AG04450 (cell line): ENCODE data around the gene TMEM240. TPM values are rescaled to one million over a fixed set of nuclear protein-coding genes. Genes with fewer than 3 reads are reported as not detected.
"Not testable (repeated sequence)": the region's sequence is repeated elsewhere in the genome, so short reads cannot be mapped to it uniquely, and the experiment has no call there.

Source experiments
- CTCF ChIA-PET: fragments of 300-600, 350-600 bp; formaldehyde crosslinking; extraction: SDS; loops from one replicate; lab custom pipeline; 2022; ENCODE audit warnings: antibody characterized with exemption, inconsistent platforms; lab: Charles Lee
- POLR2A ChIA-PET: fragments of 350-600 bp; formaldehyde crosslinking; extraction: SDS; loops from one replicate; lab custom pipeline; 2021; ENCODE audit warnings: antibody characterized with exemption, inconsistent platforms; lab: Yijun Ruan, JAX
- DNase-seq: peaks from one replicate; pipeline ENCODE4 v3.0.0-alpha.2; 2011; ENCODE audit warnings: low read depth, low spot score
- H3K27ac ChIP-seq: one replicate; pipeline ENCODE4 v1.5.1; 2012; ENCODE audit warnings: low read depth, low read length, control low read depth
- H3K27me3 ChIP-seq: one replicate; pipeline ENCODE4 v1.6.0; 2012; ENCODE audit warnings: low read length; ENCODE audit not compliant: control insufficient read depth, insufficient read depth
- H3K4me3 ChIP-seq: 2 replicates; pipeline ENCODE4 v1.5.1; 2011; ENCODE audit warnings: mild to moderate bottlenecking, low read depth, low read length, control low read depth
- H3K9me3 ChIP-seq: 2 replicates; pipeline ENCODE4 v1.5.1; 2012; ENCODE audit warnings: low read length; ENCODE audit not compliant: control insufficient read depth, insufficient read depth
- polyA plus RNA-seq: library from polyadenylated mRNA; depleted of rRNA; stranded (reverse); fragments of >200 nt; gene quantifications from 2 replicates; pipeline ENCODE4 v1.2.3, GENCODE V29; 2011
- TF ChIP-seq, protein P1 (sequence below): IDR thresholded peaks from 2 replicates; pipeline ENCODE4 v1.5.1; 2011; ENCODE audit warnings: low read depth, low read length, control low read depth, inconsistent platforms

TMEM240 gene
- polyA plus RNA-seq, 1 experiment: 5.1 TPM

DNA sequence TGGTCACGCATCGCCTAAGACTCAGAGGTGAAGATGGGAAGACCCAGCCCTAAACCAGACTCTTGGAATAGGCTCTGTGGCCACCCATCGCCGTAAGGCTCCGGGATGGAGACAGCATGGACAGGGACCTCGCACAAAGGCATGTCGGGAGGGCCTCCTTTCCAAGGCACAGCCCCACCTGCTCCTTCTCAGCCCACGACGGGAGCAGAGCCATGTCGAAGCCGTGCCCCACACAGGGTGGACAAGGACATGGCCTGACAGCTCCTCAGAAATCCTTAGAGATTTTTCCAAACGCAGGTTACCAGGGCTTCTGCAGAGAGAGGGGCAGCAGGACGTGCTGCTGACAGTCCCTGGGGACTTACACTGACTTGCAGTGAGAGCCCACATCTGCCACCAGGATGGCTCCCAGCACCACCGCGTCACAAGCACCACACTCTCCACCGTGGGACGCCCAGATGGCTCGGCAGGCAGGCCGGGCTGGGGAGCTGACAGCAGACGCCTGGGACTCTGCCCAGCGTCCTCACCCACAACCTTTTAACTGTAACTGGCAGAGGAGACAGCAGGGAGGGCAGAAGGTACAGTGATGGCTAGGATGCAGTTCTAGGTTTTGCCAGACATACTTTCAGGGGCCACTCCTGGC, 22.3 kb upstream of the TMEM240 start:
- DNase-seq: no peak
- no peak overlapping the region for H3K27ac ChIP-seq

DNA sequence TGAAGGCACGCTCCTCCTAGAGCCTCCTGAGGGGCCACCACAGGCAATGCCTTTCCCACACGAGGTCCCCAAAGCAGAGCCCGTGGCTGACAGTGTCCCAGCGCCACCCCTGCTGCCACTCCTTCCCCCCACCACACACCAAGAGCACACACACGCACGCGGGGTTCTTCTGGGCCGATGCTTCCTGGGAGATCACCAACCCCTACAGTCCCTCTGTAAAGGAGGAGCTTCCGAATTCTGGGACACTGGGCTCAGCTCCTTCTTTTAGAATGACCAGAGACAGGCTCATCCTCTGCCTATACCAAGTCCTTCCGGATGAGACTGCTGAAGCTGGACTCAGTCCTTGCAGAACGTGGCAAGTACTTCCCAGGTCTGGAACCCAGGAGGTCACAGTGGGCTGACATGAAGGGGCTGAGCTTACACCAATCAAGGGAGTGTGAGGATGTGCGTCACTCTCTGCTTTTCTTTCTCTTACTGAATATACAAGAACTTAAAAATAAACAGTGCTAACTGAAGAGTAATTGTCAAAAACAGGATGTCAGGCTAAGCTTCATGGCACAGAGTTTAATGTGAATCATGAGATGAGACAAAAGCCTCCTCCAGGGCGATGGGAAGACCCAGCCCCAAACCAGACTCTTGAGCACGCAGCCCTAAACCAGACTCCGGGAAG, 21.5 kb upstream of the TMEM240 start:
- DNase-seq: no peak
- CTCF ChIA-PET: no interaction called here
- no peak overlapping the region for H3K4me3 ChIP-seq
- no peak overlapping the region for H3K27ac ChIP-seq
- H3K27me3 ChIP-seq: no peaks in the 10 kb centered on the region
- TF ChIP-seq, protein P1, sequence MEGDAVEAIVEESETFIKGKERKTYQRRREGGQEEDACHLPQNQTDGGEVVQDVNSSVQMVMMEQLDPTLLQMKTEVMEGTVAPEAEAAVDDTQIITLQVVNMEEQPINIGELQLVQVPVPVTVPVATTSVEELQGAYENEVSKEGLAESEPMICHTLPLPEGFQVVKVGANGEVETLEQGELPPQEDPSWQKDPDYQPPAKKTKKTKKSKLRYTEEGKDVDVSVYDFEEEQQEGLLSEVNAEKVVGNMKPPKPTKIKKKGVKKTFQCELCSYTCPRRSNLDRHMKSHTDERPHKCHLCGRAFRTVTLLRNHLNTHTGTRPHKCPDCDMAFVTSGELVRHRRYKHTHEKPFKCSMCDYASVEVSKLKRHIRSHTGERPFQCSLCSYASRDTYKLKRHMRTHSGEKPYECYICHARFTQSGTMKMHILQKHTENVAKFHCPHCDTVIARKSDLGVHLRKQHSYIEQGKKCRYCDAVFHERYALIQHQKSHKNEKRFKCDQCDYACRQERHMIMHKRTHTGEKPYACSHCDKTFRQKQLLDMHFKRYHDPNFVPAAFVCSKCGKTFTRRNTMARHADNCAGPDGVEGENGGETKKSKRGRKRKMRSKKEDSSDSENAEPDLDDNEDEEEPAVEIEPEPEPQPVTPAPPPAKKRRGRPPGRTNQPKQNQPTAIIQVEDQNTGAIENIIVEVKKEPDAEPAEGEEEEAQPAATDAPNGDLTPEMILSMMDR: no peak
- H3K9me3 ChIP-seq: no peaks in the 10 kb centered on the region
- POLR2A ChIA-PET: interaction anchor here (0.5 kb wide), 1 partner anchor 15 kb away, joined by 15 read pairs; no protein-coding TSS in a partner anchor

More for the DNA sequence above, 22.3 kb upstream of the TMEM240 start:
- Histone ChIP-seq H3K27me3 (no peaks in the 10 kb centered on the region), H3K4me3 (no peak overlapping the region), H3K9me3 (no peaks in the 10 kb centered on the region)
- ChIA-PET CTCF (interaction anchor here (0.6 kb wide), 2 partner anchors 13 to 58 kb away, joined by 3 read pairs; no protein-coding TSS in a partner anchor), POLR2A (interaction anchor here (0.6 kb wide), 1 partner anchor 70 kb away, joined by 3 read pairs; no protein-coding TSS in a partner anchor)
- TF ChIP-seq, protein P1: no peak

DNA sequence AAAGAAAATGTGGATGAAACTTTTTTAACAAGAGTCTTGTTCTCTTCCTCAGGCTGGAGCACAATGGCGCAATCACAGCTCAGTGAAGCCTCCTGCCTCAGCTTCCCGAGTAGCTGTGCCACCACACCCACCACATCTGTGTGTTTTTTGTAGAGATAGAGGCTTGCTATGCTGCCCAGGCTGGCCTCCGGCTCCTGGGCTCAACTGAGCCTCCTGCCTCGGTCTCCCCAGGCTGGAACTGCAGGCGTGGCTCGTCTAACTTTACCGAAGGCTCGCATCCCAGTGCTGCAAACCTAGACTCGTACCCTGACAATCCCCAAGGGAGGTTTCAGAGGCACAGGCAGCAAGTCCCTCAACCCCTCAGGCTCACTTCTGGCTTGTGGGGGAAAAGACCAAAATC, 19.8 kb upstream of the TMEM240 start:
- ChIA-PET CTCF (no interaction called here), POLR2A (no interaction called here)
- Histone ChIP-seq H3K9me3 (no peaks in the 10 kb centered on the region), H3K27me3 (no peaks in the 10 kb centered on the region), H3K4me3 (no peak overlapping the region), H3K27ac (no peak overlapping the region)
- DNase-seq: no peak
- TF ChIP-seq, protein P1: no peak

DNA sequence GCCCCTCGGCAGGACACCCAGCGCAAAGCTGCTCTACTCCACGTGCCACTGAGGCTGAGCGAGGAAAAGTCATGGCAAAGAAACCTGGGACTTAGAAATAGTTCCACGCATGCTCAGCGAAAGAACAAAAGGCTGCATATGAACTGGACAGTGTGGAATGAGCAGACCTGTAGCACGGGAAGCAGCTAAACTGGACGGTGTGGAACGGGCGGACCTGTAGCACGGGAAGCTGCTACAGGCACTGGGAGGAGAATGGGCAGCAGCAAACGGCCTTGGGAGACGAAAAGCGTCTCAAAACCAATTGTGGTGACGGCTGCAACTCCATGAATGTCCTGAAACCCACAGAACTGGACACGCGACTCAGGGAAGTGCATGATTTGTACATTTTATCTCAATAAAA, 18.6 kb upstream of the TMEM240 start:
- Histone ChIP-seq H3K9me3 (no peaks in the 10 kb centered on the region), H3K27me3 (no peaks in the 10 kb centered on the region), H3K4me3 (no peak overlapping the region), H3K27ac (no peak overlapping the region)
- DNase-seq: no peak
- TF ChIP-seq, protein P1: no peak
- ChIA-PET CTCF (no interaction called here), POLR2A (no interaction called here)

DNA sequence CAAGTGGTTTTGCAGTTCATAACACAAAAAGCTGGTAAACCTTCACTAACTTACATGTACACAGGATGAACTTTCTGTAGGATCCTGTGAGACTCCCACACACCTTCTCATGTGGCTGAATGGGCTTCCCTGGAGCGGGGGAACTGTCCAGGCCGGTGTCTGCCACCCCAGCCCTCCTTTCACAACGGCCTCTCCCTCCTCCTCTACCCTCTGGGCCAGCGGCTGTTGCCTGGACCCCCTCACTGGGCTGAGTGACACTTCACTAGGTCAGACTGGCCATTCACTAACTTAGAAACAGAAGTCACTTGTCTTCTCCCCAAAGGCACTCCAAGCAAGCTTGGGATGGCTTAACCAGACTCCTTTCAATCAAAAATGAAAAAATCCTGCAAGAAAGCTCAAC, 18.2 kb upstream of the TMEM240 start:
- no peak overlapping the region for H3K27ac ChIP-seq
- DNase-seq: no peak
- H3K4me3 ChIP-seq: no peak overlapping the region
- H3K27me3 ChIP-seq: no peaks in the 10 kb centered on the region
- POLR2A ChIA-PET: no interaction called here
- TF ChIP-seq, protein P1: no peak
- H3K9me3 ChIP-seq: no peaks in the 10 kb centered on the region
- CTCF ChIA-PET: no interaction called here

DNA sequence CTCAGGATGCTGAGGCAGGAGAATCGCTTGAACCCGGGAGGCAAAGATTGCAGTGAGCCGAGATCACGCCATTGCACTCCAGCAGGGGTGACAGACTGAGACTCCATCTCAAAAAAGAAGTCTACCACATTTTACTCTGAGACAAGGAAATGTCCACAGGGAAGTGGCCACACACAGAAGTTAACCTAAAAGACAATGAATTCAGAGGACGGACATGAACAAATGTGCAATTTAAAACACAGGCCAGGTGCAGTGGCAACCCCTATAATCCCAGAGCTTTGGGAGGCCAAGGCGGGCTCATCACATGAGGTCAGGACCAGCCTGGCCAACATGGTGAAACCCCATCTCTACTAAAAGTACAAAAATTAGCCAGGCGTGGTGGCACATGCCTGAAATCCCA, 17.3 kb upstream of the TMEM240 start:
- H3K9me3 ChIP-seq, H3K27ac ChIP-seq, H3K4me3 ChIP-seq, POLR2A ChIA-PET, CTCF ChIA-PET, H3K27me3 ChIP-seq, DNase-seq: not testable (repeated sequence)

DNA sequence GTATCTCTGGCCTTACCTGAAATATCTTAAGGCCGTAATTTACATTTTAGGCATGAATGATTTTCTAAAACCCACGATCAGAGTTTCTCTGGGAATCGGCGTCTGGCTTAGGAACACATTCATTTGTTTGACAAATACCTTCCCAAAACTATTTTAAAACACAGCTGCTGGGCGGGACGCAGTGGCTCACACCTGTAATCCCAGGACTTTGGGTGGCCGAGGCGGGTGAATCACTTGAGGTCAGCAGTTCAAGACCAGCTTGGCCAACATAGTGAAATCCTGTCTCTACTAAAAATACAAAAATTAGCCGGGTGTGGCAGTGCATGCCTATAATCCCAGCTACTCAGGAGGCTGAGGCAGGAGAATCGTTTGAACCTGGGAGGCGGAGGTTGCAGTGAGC, 16.5 kb upstream of the TMEM240 start:
- H3K27me3 ChIP-seq, CTCF ChIA-PET, H3K27ac ChIP-seq, DNase-seq, POLR2A ChIA-PET, H3K9me3 ChIP-seq, H3K4me3 ChIP-seq: not testable (repeated sequence)
